ENCODE measurements around the gene FGD5.

Gene FGD5

DNA sequence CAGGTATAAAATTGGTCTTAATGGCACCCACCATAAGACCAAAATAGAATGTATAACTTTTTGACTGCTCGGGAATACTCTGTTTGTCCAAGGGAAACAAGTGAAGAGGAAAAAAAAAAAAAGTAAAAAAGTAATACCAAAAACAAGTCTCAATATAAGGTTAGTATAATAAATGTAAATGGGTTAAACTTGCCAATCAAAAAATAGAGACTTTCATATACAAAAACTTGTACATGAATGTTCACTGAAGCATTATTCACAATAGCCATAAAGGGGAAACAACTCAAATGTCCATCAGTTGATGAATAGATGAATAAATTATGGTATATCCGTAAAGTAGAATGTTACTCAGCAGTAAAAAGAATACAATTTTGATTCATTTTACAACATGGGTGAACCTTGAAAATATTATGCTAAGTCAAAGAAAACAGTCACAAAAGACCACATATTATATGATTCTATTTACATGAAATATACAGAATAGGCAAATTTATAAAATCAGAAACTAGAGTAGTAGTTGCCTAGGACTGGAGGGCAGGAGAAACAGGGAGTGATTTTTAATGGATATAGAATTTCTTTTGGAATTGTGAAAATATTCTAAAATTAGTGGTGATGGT lies 39.6 kb upstream of the FGD5 start:
- H3K9ac ChIP-seq (ENCODE audit: low read depth, low read length) = no peak overlapping the region
- no peaks in the 10 kb centered on the region for H3K27me3 ChIP-seq (ENCODE audit: insufficient read depth, low read length, poor library complexity)
- no peaks in the 10 kb centered on the region for H3K4me1 ChIP-seq (ENCODE audit: insufficient read depth, low read length)
- H3K4me3 ChIP-seq (ENCODE audit: low read depth in 1 of 2, low read length in 2 of 2) = no peak overlapping the region
- TF ChIP-seq, protein P1, sequence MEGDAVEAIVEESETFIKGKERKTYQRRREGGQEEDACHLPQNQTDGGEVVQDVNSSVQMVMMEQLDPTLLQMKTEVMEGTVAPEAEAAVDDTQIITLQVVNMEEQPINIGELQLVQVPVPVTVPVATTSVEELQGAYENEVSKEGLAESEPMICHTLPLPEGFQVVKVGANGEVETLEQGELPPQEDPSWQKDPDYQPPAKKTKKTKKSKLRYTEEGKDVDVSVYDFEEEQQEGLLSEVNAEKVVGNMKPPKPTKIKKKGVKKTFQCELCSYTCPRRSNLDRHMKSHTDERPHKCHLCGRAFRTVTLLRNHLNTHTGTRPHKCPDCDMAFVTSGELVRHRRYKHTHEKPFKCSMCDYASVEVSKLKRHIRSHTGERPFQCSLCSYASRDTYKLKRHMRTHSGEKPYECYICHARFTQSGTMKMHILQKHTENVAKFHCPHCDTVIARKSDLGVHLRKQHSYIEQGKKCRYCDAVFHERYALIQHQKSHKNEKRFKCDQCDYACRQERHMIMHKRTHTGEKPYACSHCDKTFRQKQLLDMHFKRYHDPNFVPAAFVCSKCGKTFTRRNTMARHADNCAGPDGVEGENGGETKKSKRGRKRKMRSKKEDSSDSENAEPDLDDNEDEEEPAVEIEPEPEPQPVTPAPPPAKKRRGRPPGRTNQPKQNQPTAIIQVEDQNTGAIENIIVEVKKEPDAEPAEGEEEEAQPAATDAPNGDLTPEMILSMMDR (IDR thresholded peaks at IDR 0.05; ENCODE audit: borderline replicate concordance, extremely low read depth, low read length, poor library complexity, severe bottlenecking) = no peak
- no peak for TF ChIP-seq EZH2 (IDR thresholded peaks at IDR 0.05; ENCODE audit: borderline replicate concordance, low read depth, low read length, severe bottlenecking)
- no peak for DNase-seq
- ATAC-seq (ENCODE audit: insufficient read depth, low read depth) = no peak
- H3K4me2 ChIP-seq (ENCODE audit: insufficient read depth, low read length) = no peak overlapping the region
- H4K20me1 ChIP-seq (ENCODE audit: insufficient read depth, low read length) = no peaks in the 10 kb centered on the region
- no peaks in the 10 kb centered on the region for H3K36me3 ChIP-seq (ENCODE audit: insufficient read depth, low read length)
- no peak overlapping the region for H2AFZ ChIP-seq (ENCODE audit: low read depth, low read length)
- H3K79me2 ChIP-seq (ENCODE audit: insufficient read depth, low read length) = no peaks in the 10 kb centered on the region
- no peak overlapping the region for H3K27ac ChIP-seq (ENCODE audit: low read length)
- peaks cover 7% of the 10 kb centered on the region for H3K9me3 ChIP-seq (ENCODE audit: insufficient read depth, low read length, severe bottlenecking)

DNA sequence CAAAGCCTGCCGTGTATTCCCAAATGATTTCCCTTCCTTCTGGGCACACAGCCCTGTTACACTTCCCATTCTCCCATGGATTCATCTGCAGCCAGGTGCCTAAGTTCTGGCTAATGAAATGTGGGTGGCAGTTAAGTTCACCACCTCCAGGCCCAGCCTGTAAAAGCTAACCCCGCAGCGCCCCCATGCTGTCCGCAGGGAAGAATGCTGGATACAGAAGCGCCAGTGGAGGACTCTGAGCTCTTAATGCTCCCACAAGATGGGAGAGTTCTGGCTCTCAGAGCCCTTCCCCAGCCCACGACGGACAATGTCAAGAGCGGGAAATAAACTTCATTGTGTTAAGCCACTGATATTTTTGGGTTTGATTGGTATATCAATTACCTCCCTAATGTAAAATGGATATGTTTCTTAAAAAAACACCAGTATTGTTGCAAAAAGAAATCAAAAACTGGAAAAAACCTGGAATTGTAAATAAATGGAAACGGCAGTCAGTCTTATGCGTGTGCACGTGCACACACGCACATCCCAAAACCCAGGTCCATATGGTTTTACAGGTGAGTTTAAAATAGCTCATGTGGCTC lies 37.7 kb upstream of the FGD5 start:
- Histone ChIP-seq H3K9me3 (ENCODE audit: insufficient read depth, low read length, severe bottlenecking) (peaks cover 7% of the 10 kb centered on the region), H3K79me2 (ENCODE audit: insufficient read depth, low read length) (no peaks in the 10 kb centered on the region), H3K36me3 (ENCODE audit: insufficient read depth, low read length) (no peaks in the 10 kb centered on the region), H3K4me1 (ENCODE audit: insufficient read depth, low read length) (no peaks in the 10 kb centered on the region), H2AFZ (ENCODE audit: low read depth, low read length) (no peak overlapping the region), H3K9ac (ENCODE audit: low read depth, low read length) (no peak overlapping the region), H4K20me1 (ENCODE audit: insufficient read depth, low read length) (no peaks in the 10 kb centered on the region), H3K4me3 (ENCODE audit: low read depth in 1 of 2, low read length in 2 of 2) (no peak overlapping the region), H3K4me2 (ENCODE audit: insufficient read depth, low read length) (no peak overlapping the region), H3K27me3 (ENCODE audit: insufficient read depth, low read length, poor library complexity) (no peaks in the 10 kb centered on the region), H3K27ac (ENCODE audit: low read length) (no peak overlapping the region)
- ATAC-seq (ENCODE audit: insufficient read depth, low read depth) (no peak), DNase-seq (no peak)
- TF ChIP-seq EZH2 (IDR thresholded peaks at IDR 0.05; ENCODE audit: borderline replicate concordance, low read depth, low read length, severe bottlenecking) = no peak
- TF ChIP-seq, protein P1 (IDR thresholded peaks at IDR 0.05; ENCODE audit: borderline replicate concordance, extremely low read depth, low read length, poor library complexity, severe bottlenecking) = peak; percentile 45

DNA sequence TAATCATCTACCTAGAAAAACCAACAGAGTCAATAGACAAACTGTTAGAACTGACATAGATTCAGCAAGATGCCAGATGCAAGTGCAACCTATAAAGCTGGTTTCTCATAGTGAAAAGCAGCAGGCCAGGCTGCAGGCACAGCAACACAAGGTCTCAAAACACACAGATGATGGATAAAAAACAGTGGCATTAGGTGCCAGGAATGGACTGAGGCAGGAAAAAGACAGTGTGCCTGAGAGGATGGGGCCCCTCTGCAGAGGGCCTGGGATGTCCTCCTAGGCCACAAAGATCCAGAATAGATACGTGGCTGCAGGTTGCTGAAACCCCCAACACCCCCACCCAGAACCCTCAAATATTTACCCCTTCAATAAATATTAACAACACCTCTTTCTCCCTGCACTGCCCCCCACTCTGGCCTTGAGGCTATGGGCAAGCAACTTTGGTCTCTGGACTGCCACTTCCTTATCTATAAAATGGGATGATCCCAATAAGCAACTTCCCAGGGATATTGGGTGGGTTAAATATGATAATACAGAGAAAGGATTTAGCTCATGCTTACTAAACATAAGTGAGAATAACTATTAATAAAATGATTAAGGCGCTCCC lies 35.2 kb upstream of the FGD5 start:
- Histone ChIP-seq H3K9ac (ENCODE audit: low read depth, low read length) (no peak overlapping the region), H3K4me2 (ENCODE audit: insufficient read depth, low read length) (no peak overlapping the region), H3K36me3 (ENCODE audit: insufficient read depth, low read length) (no peaks in the 10 kb centered on the region), H3K27ac (ENCODE audit: low read length) (no peak overlapping the region), H3K27me3 (ENCODE audit: insufficient read depth, low read length, poor library complexity) (no peaks in the 10 kb centered on the region), H3K4me1 (ENCODE audit: insufficient read depth, low read length) (no peaks in the 10 kb centered on the region), H4K20me1 (ENCODE audit: insufficient read depth, low read length) (no peaks in the 10 kb centered on the region), H2AFZ (ENCODE audit: low read depth, low read length) (no peak overlapping the region), H3K79me2 (ENCODE audit: insufficient read depth, low read length) (no peaks in the 10 kb centered on the region), H3K4me3 (ENCODE audit: low read depth in 1 of 2, low read length in 2 of 2) (no peak overlapping the region), H3K9me3 (ENCODE audit: insufficient read depth, low read length, severe bottlenecking) (peaks cover 7% of the 10 kb centered on the region)
- no peak for DNase-seq
- no peak for TF ChIP-seq EZH2 (IDR thresholded peaks at IDR 0.05; ENCODE audit: borderline replicate concordance, low read depth, low read length, severe bottlenecking)
- TF ChIP-seq, protein P1 (IDR thresholded peaks at IDR 0.05; ENCODE audit: borderline replicate concordance, extremely low read depth, low read length, poor library complexity, severe bottlenecking) = no peak
- ATAC-seq (ENCODE audit: insufficient read depth, low read depth) = no peak

Measured in DND-41 (cell line).